Trophoblast cell (in vitro differentiated cells and primary cell): ENCODE measurements around the gene PSG1.
"Not testable (repeated sequence)": the region's sequence is repeated elsewhere in the genome, so short reads cannot be mapped to it uniquely, and the experiment has no call there.

Experiments
- DNase-seq, 2 donors: peaks; one replicate each; pipeline ENCODE4 v3.0.0-alpha.2; 2016
- H2AFZ ChIP-seq: 2 replicates; pipeline ENCODE4 v1.6.1; 2013; ENCODE audit warnings: low read length, moderate library complexity, mild to moderate bottlenecking; ENCODE audit not compliant: insufficient read depth, poor library complexity
- H2AK5ac ChIP-seq: 2 replicates; pipeline ENCODE4 v1.6.1; 2013; ENCODE audit warnings: mild to moderate bottlenecking, low read length
- H2BK120ac ChIP-seq: 2 replicates; pipeline ENCODE4 v1.6.1; 2013; ENCODE audit warnings: low read length, mild to moderate bottlenecking, moderate library complexity; ENCODE audit not compliant: insufficient read depth, poor library complexity
- H2BK12ac ChIP-seq: 2 replicates; pipeline ENCODE4 v1.6.1; 2013; ENCODE audit warnings: mild to moderate bottlenecking, low read length, moderate library complexity
- H2BK5ac ChIP-seq: 2 replicates; pipeline ENCODE4 v1.6.1; 2013; ENCODE audit warnings: low read length, low read depth, moderate library complexity, mild to moderate bottlenecking; ENCODE audit not compliant: poor library complexity
- H3K14ac ChIP-seq: 2 replicates; pipeline ENCODE4 v1.6.1; 2013; ENCODE audit warnings: mild to moderate bottlenecking, low read length
- H3K18ac ChIP-seq: 2 replicates; pipeline ENCODE4 v1.6.1; 2013; ENCODE audit warnings: mild to moderate bottlenecking, low read length
- H3K23ac ChIP-seq: 2 replicates; pipeline ENCODE4 v1.6.1; 2013; ENCODE audit warnings: low read length
- H3K27ac ChIP-seq: 2 replicates; pipeline ENCODE4 v1.5.1; 2013; ENCODE audit warnings: low read depth, mild to moderate bottlenecking, inconsistent platforms, low read length, moderate library complexity
- H3K27me3 ChIP-seq: 2 replicates; pipeline ENCODE4 v1.6.1; 2013; ENCODE audit warnings: inconsistent platforms, mild to moderate bottlenecking, low read length, moderate library complexity; ENCODE audit not compliant: insufficient read depth
- H3K36me3 ChIP-seq, 2 experiments: 1 replicate in 1 of 2; 2 replicates in 1 of 2; pipeline ENCODE4 v1.6.1; 2013; ENCODE audit warnings: low read length in 2 of 2, mild to moderate bottlenecking in 2 of 2, moderate library complexity in 1 of 2; ENCODE audit not compliant: insufficient read depth in 2 of 2, control insufficient read depth in 1 of 2
- H3K4ac ChIP-seq: 2 replicates; pipeline ENCODE4 v1.6.1; 2013; ENCODE audit warnings: low read depth, mild to moderate bottlenecking, low read length, moderate library complexity
- H3K4me1 ChIP-seq, 2 experiments: 1 replicate in 1 of 2; 2 replicates in 1 of 2; pipeline ENCODE4 v1.6.1; 2013; ENCODE audit warnings: low read length in 2 of 2, mild to moderate bottlenecking in 2 of 2, moderate library complexity in 1 of 2; ENCODE audit not compliant: insufficient read depth in 2 of 2, control insufficient read depth in 1 of 2
- H3K4me2 ChIP-seq: 2 replicates; pipeline ENCODE4 v1.6.1; 2013; ENCODE audit warnings: inconsistent platforms, mild to moderate bottlenecking, low read length, moderate library complexity
- H3K4me3 ChIP-seq: 2 replicates; pipeline ENCODE4 v1.5.1; 2013; ENCODE audit warnings: mild to moderate bottlenecking, low read depth, low read length, inconsistent platforms
- H3K79me1 ChIP-seq: one replicate; pipeline ENCODE4 v1.6.1; 2013; ENCODE audit warnings: low read length
- H3K79me2 ChIP-seq: 2 replicates; pipeline ENCODE4 v1.6.1; 2013; ENCODE audit warnings: low read length, mild to moderate bottlenecking; ENCODE audit not compliant: control insufficient read depth, insufficient read depth, poor library complexity
- H3K9ac ChIP-seq: 2 replicates; pipeline ENCODE4 v1.6.1; 2013; ENCODE audit warnings: mild to moderate bottlenecking, low read length
- H3K9me3 ChIP-seq: 2 replicates; pipeline ENCODE4 v1.6.1; 2013; ENCODE audit warnings: low read depth, mild to moderate bottlenecking, control low read depth, inconsistent platforms, low read length; ENCODE audit not compliant: insufficient read depth
- H4K12ac ChIP-seq: 2 replicates; pipeline ENCODE4 v1.6.1; 2013; ENCODE audit warnings: low read depth, mild to moderate bottlenecking, low read length, moderate library complexity
- H4K8ac ChIP-seq: 2 replicates; pipeline ENCODE4 v1.6.1; 2013; ENCODE audit warnings: low read depth, mild to moderate bottlenecking, low read length, moderate library complexity
- H4K91ac ChIP-seq: one replicate; pipeline ENCODE4 v1.6.1; 2013; ENCODE audit warnings: low read depth, mild to moderate bottlenecking, low read length, moderate library complexity
- WGBS: extraction: QIAGEN DNeasy Blood & Tissue Kit; methylation state at CpG from one replicate; pipeline ENCODE4 v1.1.7; 2013; ENCODE audit warnings: missing lambda C conversion rate; ENCODE audit not compliant: insufficient read length, insufficient coverage; ENCODE audit errors: extremely low coverage; 5-methylcytosine and 5-hydroxymethylcytosine counted together

Gene PSG1

GRCh38 chr19:42874136-42874535, 5.4 kb downstream of the PSG1 start:
- H3K27ac ChIP-seq, H4K8ac ChIP-seq, H2BK12ac ChIP-seq, H3K4me3 ChIP-seq, H3K27me3 ChIP-seq, H2BK120ac ChIP-seq, H3K4ac ChIP-seq, H3K79me2 ChIP-seq, H2AFZ ChIP-seq, H3K9ac ChIP-seq, H3K79me1 ChIP-seq, H4K12ac ChIP-seq, H3K14ac ChIP-seq, H4K91ac ChIP-seq, H2BK5ac ChIP-seq, H3K18ac ChIP-seq, H3K4me1 ChIP-seq, H3K36me3 ChIP-seq, H3K4me2 ChIP-seq, H3K23ac ChIP-seq, H2AK5ac ChIP-seq: not testable (repeated sequence)
- DNase-seq: peak in 1 of 2 donors; percentile 35
- peaks cover 19% of the 10 kb centered on the region for H3K9me3 ChIP-seq
- WGBS: no CpG with 5 or more reads among the region's 3 CpGs

- Histone ChIP-seq H3K23ac (no peak overlapping the region), H3K18ac (no peak overlapping the region), H3K27me3 (no peaks in the 10 kb centered on the region), H3K4me1 (no peaks in the 10 kb centered on the region), H3K79me1 (no peaks in the 10 kb centered on the region), H3K4ac (no peak overlapping the region), H3K79me2 (no peaks in the 10 kb centered on the region), H2BK120ac (no peak overlapping the region), H4K12ac (no peak overlapping the region), H3K9me3 (peaks cover 19% of the 10 kb centered on the region), H3K36me3 (no peaks in the 10 kb centered on the region), H2AFZ (no peak overlapping the region), H2BK12ac (no peak overlapping the region), H4K8ac (no peak overlapping the region), H2AK5ac (no peak overlapping the region), H2BK5ac (no peak overlapping the region), H3K4me3 (no peak overlapping the region), H4K91ac (no peak overlapping the region), H3K14ac (no peak overlapping the region), H3K27ac (no peak overlapping the region), H3K9ac (no peak overlapping the region), H3K4me2 (no peak overlapping the region)
- peak in 1 of 2 donors; percentile 6 for DNase-seq
- WGBS: no CpG with 5 or more reads among the region's 3 CpGs
Measured at GRCh38 chr19:42872608-42873007, 6.9 kb downstream of the PSG1 start.

- H3K4ac ChIP-seq: no peak overlapping the region
- no peak overlapping the region for H2BK5ac ChIP-seq
- no peak overlapping the region for H3K4me2 ChIP-seq
- no peak overlapping the region for H3K4me3 ChIP-seq
- H3K79me1 ChIP-seq: no peaks in the 10 kb centered on the region
- no peak overlapping the region for H2BK12ac ChIP-seq
- H3K23ac ChIP-seq: no peak overlapping the region
- no peaks in the 10 kb centered on the region for H3K36me3 ChIP-seq
- peaks cover 23% of the 10 kb centered on the region for H3K9me3 ChIP-seq
- no peak overlapping the region for H4K91ac ChIP-seq
- H3K27me3 ChIP-seq: no peaks in the 10 kb centered on the region
- H2AFZ ChIP-seq: no peak overlapping the region
- H2BK120ac ChIP-seq: no peak overlapping the region
- WGBS: no CpG with 5 or more reads among the region's 5 CpGs
- no peak overlapping the region for H2AK5ac ChIP-seq
- H3K27ac ChIP-seq: no peak overlapping the region
- no peak for DNase-seq
- no peak overlapping the region for H3K14ac ChIP-seq
- H3K79me2 ChIP-seq: no peaks in the 10 kb centered on the region
- H3K9ac ChIP-seq: no peak overlapping the region
- no peak overlapping the region for H4K12ac ChIP-seq
- H3K4me1 ChIP-seq: no peaks in the 10 kb centered on the region
- H3K18ac ChIP-seq: no peak overlapping the region
- H4K8ac ChIP-seq: no peak overlapping the region
Measured at GRCh38 chr19:42857544-42857867, 22.0 kb downstream of the PSG1 start.

- no CpG with 5 or more reads among the region's 19 CpGs for WGBS
Measured at GRCh38 chr19:42856866-42857543, 22.5 kb downstream of the PSG1 start.

More at GRCh38 chr19:42856866-42857543, 22.5 kb downstream of the PSG1 start:
- not testable (repeated sequence) for H2BK5ac ChIP-seq, H3K4me3 ChIP-seq, H3K27ac ChIP-seq, H2BK12ac ChIP-seq, H3K4ac ChIP-seq, H2AK5ac ChIP-seq, H4K91ac ChIP-seq, H3K79me2 ChIP-seq, H3K4me2 ChIP-seq, H3K36me3 ChIP-seq, H2AFZ ChIP-seq, H3K79me1 ChIP-seq, H4K8ac ChIP-seq, H2BK120ac ChIP-seq, H3K27me3 ChIP-seq, H3K9ac ChIP-seq, H3K14ac ChIP-seq, H4K12ac ChIP-seq, H3K4me1 ChIP-seq, H3K18ac ChIP-seq, H3K23ac ChIP-seq
- H3K9me3 ChIP-seq: peaks cover 25% of the 10 kb centered on the region
- DNase-seq: peak in 1 of 2 donors; percentile 61
